Panc1 (cell line): ENCODE results near the gene HRH4. TPM values are rescaled to one million over a fixed set of nuclear protein-coding genes. Genes with fewer than 3 reads are reported as not detected.

Source experiments
- ATAC-seq: fragments of 200-7000 bp; cut with Tn5 transposase; 2 replicates; pipeline ENCODE4 v1.9.1; 2020; ENCODE audit warnings: mild to moderate bottlenecking, moderate library complexity
- BruUV-seq: library from RNA; stranded (reverse); fragments of 400-500 nt; replicated peaks from 2 replicates; lab custom pipeline; 2021; lab: Mats Ljungman, UMichigan
- CTCF ChIA-PET: fragments of 300-600 bp; sonication (Branson Sonifier 250); formaldehyde crosslinking; loops from one replicate; lab custom pipeline; 2022; ENCODE audit warnings: antibody characterized with exemption; lab: Charles Lee
- POLR2A ChIA-PET: fragments of 300-600 bp; sonication (Branson Sonifier 250); formaldehyde crosslinking; loops from one replicate; lab custom pipeline; 2022; ENCODE audit warnings: antibody characterized with exemption; lab: Charles Lee
- DNase-seq: peaks from one replicate; pipeline ENCODE4 v3.0.0-alpha.2; 2010; ENCODE audit warnings: low read depth, low spot score
- H3K27ac ChIP-seq: 2 replicates; pipeline ENCODE4 v1.5.1; 2011; ENCODE audit warnings: mild to moderate bottlenecking, low read length, inconsistent platforms
- H3K27me3 ChIP-seq: fragments of 200-500 bp; sonication (Bioruptor generic); 2 replicates; pipeline ENCODE4 v1.6.0; 2014; ENCODE audit warnings: low read length, inconsistent platforms; ENCODE audit not compliant: control insufficient read depth, insufficient read depth
- H3K36me3 ChIP-seq: fragments of 200-500 bp; sonication (Bioruptor generic); 2 replicates; pipeline ENCODE4 v1.5.1; 2014; ENCODE audit warnings: inconsistent platforms, mild to moderate bottlenecking, low read length, moderate library complexity; ENCODE audit not compliant: control insufficient read depth, insufficient read depth
- H3K4me1 ChIP-seq: 2 replicates; pipeline ENCODE4 v1.5.1; 2011; ENCODE audit warnings: inconsistent platforms, mild to moderate bottlenecking, low read length, moderate library complexity; ENCODE audit not compliant: control insufficient read depth, insufficient read depth
- H3K4me3 ChIP-seq, 2 experiments: 2 replicates each; pipeline ENCODE4 v1.5.1; 2011 to 2012; ENCODE audit warnings: low read depth in 2 of 2, low read length in 2 of 2, mild to moderate bottlenecking in 2 of 2, inconsistent platforms in 1 of 2, moderate library complexity in 1 of 2
- H3K9me3 ChIP-seq: fragments of 200-500 bp; sonication (Bioruptor generic); 2 replicates; pipeline ENCODE4 v1.5.1; 2014; ENCODE audit warnings: low read depth, mild to moderate bottlenecking, inconsistent platforms, low read length, moderate library complexity; ENCODE audit not compliant: control insufficient read depth, insufficient read depth
- CTCF ChIP-seq: fragments of 450-650 bp; IDR thresholded peaks from 2 replicates; pipeline ENCODE4 v1.5.1; 2017; ENCODE audit warnings: mild to moderate bottlenecking
- POLR2AphosphoS5 ChIP-seq: IDR thresholded peaks from 2 replicates; pipeline ENCODE4 v1.6.1; 2012; ENCODE audit warnings: mild to moderate bottlenecking, low read depth, low read length, moderate library complexity
- SIN3A ChIP-seq: IDR thresholded peaks from 2 replicates; pipeline ENCODE4 v1.6.1; 2012; ENCODE audit warnings: low read depth, mild to moderate bottlenecking, low read length, moderate library complexity, borderline replicate concordance; ENCODE audit not compliant: insufficient read depth
- TCF7L2 ChIP-seq: IDR thresholded peaks from 2 replicates; pipeline ENCODE4 v1.6.1; 2011; ENCODE audit warnings: mild to moderate bottlenecking, low read depth, low read length, inconsistent platforms
- in situ Hi-C: cut with HindIII; loops from 2 replicates; pipeline ENCODE4 v1.10.0; 2016; ENCODE audit warnings: low sequenced_read_pairs, low pct_unique_long_range_greater_than_20kb
- intact Hi-C: fragments of 100-400 bp; cut with micrococcal nuclease; formaldehyde crosslinking; loops from one replicate; pipeline ENCODE4 v1.10.0; 2022; ENCODE audit not compliant: unreplicated experiment
- total RNA-seq: library from RNA; stranded (reverse); gene quantifications from one replicate; pipeline ENCODE4 v1.2.1, GENCODE V29; 2021; ENCODE audit not compliant: unreplicated experiment
- TF ChIP-seq, protein P1 (sequence below), 2 experiments: IDR thresholded peaks; 2 replicates each; pipeline ENCODE4 v1.6.1; 2011 to 2012; ENCODE audit warnings: low read depth in 2 of 2, control low read depth in 1 of 2, low read length in 1 of 2, mild to moderate bottlenecking in 1 of 2, moderate library complexity in 1 of 2; ENCODE audit not compliant: insufficient read depth in 1 of 2

The HRH4 gene
- total RNA-seq, 1 experiment from 2014 or later = not detected

DNA sequence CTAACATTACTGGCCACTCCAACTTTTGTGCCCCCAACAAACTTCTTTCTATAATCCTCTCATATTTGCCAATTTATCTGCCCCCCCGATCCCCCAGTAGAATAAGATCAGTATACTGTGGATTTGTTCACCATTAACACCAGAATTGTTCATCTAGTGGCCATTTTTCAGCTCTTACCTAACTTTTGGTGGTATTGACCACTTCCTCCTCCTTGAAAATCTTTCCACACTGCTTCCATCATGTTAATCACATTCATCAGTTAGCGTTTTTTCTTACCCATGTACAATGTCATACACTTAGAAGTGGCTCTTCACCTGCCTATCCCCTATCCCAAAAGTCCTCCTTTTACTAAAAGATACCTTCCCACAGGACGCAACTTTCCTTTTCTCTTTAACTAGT, 27.8 kb upstream of the HRH4 start:
- in situ Hi-C loops = no loop called here
- no peaks in the 10 kb centered on the region for H3K9me3 ChIP-seq
- no TSS peak for BruUV-seq
- H3K27me3 ChIP-seq = no peaks in the 10 kb centered on the region
- ChIA-PET CTCF (no interaction called here), POLR2A (no interaction called here)
- peaks cover 3% of the 10 kb centered on the region; the same call in 1 of the 2 replicates for H3K36me3 ChIP-seq
- no peak overlapping the region for H3K27ac ChIP-seq
- ATAC-seq (no peak), DNase-seq (no peak)
- no peak overlapping the region for H3K4me3 ChIP-seq
- intact Hi-C loops = no loop called here
- peaks cover 1% of the 10 kb centered on the region; the same call in 1 of the 2 replicates for H3K4me1 ChIP-seq
- TF ChIP-seq CTCF = no peak
- TF ChIP-seq, protein P1, sequence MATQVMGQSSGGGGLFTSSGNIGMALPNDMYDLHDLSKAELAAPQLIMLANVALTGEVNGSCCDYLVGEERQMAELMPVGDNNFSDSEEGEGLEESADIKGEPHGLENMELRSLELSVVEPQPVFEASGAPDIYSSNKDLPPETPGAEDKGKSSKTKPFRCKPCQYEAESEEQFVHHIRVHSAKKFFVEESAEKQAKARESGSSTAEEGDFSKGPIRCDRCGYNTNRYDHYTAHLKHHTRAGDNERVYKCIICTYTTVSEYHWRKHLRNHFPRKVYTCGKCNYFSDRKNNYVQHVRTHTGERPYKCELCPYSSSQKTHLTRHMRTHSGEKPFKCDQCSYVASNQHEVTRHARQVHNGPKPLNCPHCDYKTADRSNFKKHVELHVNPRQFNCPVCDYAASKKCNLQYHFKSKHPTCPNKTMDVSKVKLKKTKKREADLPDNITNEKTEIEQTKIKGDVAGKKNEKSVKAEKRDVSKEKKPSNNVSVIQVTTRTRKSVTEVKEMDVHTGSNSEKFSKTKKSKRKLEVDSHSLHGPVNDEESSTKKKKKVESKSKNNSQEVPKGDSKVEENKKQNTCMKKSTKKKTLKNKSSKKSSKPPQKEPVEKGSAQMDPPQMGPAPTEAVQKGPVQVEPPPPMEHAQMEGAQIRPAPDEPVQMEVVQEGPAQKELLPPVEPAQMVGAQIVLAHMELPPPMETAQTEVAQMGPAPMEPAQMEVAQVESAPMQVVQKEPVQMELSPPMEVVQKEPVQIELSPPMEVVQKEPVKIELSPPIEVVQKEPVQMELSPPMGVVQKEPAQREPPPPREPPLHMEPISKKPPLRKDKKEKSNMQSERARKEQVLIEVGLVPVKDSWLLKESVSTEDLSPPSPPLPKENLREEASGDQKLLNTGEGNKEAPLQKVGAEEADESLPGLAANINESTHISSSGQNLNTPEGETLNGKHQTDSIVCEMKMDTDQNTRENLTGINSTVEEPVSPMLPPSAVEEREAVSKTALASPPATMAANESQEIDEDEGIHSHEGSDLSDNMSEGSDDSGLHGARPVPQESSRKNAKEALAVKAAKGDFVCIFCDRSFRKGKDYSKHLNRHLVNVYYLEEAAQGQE (IDR thresholded peaks at IDR 0.05; ENCODE audit: insufficient read depth in 1 of 2, low read depth in 2 of 2, low read length in 1 of 2) = no peak
- no peak for TF ChIP-seq TCF7L2
- no peak for TF ChIP-seq SIN3A
- no peak for TF ChIP-seq POLR2AphosphoS5

DNA sequence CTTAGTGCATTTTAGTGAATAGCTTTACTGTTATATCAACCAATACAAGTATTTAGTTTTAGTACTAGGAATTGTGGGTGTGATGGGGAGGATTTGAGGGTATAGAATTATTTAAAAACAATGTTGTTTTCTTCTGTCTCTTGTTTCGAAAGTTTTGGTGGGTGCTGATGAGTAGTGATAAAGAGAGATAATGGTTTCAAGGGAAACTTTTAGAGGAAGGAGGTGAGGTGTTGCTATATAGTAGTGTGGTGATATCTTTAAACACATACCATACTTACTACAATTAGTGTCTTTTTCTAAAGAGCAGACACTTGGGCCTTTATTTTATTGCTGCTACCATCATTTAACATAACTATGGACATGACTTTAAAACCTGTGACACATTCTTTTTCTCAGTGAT, 23.5 kb upstream of the HRH4 start:
- ATAC-seq = no peak
- POLR2A ChIA-PET = no interaction called here
- H3K4me3 ChIP-seq = no peak overlapping the region
- no peaks in the 10 kb centered on the region for H3K27me3 ChIP-seq
- CTCF ChIA-PET = no interaction called here
- H3K36me3 ChIP-seq = no peaks in the 10 kb centered on the region
- intact Hi-C loops (no loop called here), in situ Hi-C loops (no loop called here)
- H3K27ac ChIP-seq = no peak overlapping the region
- H3K9me3 ChIP-seq = no peaks in the 10 kb centered on the region
- no peak for TF ChIP-seq CTCF
- no peak for TF ChIP-seq TCF7L2
- no peak for TF ChIP-seq POLR2AphosphoS5
- TF ChIP-seq, protein P1 (IDR thresholded peaks at IDR 0.05; ENCODE audit: insufficient read depth in 1 of 2, low read depth in 2 of 2, low read length in 1 of 2) = no peak
- no peak for TF ChIP-seq SIN3A
- no peak for DNase-seq
- no peaks in the 10 kb centered on the region for H3K4me1 ChIP-seq
- no TSS peak for BruUV-seq
